GM19397 (cell line): ENCODE measurements around the gene HSPBP1.

Source experiments
- ATAC-seq: cut with Tn5 transposase; IDR thresholded peaks from one replicate; pipeline ENCODE4 v1.9.1; 2021; ENCODE audit warnings: mild to moderate bottlenecking, moderate library complexity; ENCODE audit not compliant: unreplicated experiment

Gene HSPBP1

GRCh38 chr19:55305983-55306562 lies 26.2 kb upstream of the HSPBP1 start:
- ATAC-seq: no peak

GRCh38 chr19:55305491-55305890 lies 25.6 kb upstream of the HSPBP1 start:
- ATAC-seq: no peak

- no peak for ATAC-seq
Observed at GRCh38 chr19:55304980-55305379, 25.1 kb upstream of the HSPBP1 start.

GRCh38 chr19:55304279-55304978 lies 24.5 kb upstream of the HSPBP1 start:
- no peak for ATAC-seq

GRCh38 chr19:55303477-55303876 lies 23.6 kb upstream of the HSPBP1 start:
- ATAC-seq: no peak

- ATAC-seq: no peak
Observed at GRCh38 chr19:55302318-55302703, 22.4 kb upstream of the HSPBP1 start.

- ATAC-seq: peak; percentile 81
Observed at GRCh38 chr19:55301459-55302317, 21.8 kb upstream of the HSPBP1 start.

GRCh38 chr19:55300886-55301458 lies 21.1 kb upstream of the HSPBP1 start:
- no peak for ATAC-seq

GRCh38 chr19:55299991-55300390 lies 20.1 kb upstream of the HSPBP1 start:
- ATAC-seq: no peak

GRCh38 chr19:55297267-55297666 lies 17.4 kb upstream of the HSPBP1 start:
- no peak for ATAC-seq

- ATAC-seq: no peak
Observed at GRCh38 chr19:55289117-55289796, 9.3 kb upstream of the HSPBP1 start.

GRCh38 chr19:55287361-55288079 lies 7.6 kb upstream of the HSPBP1 start:
- ATAC-seq: no peak

GRCh38 chr19:55285229-55285890 lies 5.5 kb upstream of the HSPBP1 start:
- no peak for ATAC-seq

GRCh38 chr19:55284405-55285058 lies 4.6 kb upstream of the HSPBP1 start:
- ATAC-seq: no peak

- ATAC-seq: no peak
Observed at GRCh38 chr19:55283548-55284377, 3.9 kb upstream of the HSPBP1 start, which contains the start of gene BRSK1. Gene BRSK1 (plus strand): TSS chr19:55283997. CDS start chr19:55284443, 446 bp downstream.

GRCh38 chr19:55279340-55279739 lies 570 bp downstream of the HSPBP1 start:
- no peak for ATAC-seq

- ATAC-seq: no peak
Observed at GRCh38 chr19:55278391-55279135, 1.3 kb downstream of the HSPBP1 start.

GRCh38 chr19:55277494-55277893 lies 2.4 kb downstream of the HSPBP1 start:
- no peak for ATAC-seq
